GM12892 (cell line): Measurements from ENCODE around the gene ACBD5.

Experiments
- POLR2A ChIP-seq: IDR thresholded peaks from 2 replicates; pipeline ENCODE4 v1.6.1; 2011; ENCODE audit warnings: low read depth, low read length, control low read depth
- TAF1 ChIP-seq: IDR thresholded peaks from 2 replicates; pipeline ENCODE4 v1.6.1; 2011; ENCODE audit warnings: low read depth, mild to moderate bottlenecking, control low read depth, low read length, borderline replicate concordance

DNA sequence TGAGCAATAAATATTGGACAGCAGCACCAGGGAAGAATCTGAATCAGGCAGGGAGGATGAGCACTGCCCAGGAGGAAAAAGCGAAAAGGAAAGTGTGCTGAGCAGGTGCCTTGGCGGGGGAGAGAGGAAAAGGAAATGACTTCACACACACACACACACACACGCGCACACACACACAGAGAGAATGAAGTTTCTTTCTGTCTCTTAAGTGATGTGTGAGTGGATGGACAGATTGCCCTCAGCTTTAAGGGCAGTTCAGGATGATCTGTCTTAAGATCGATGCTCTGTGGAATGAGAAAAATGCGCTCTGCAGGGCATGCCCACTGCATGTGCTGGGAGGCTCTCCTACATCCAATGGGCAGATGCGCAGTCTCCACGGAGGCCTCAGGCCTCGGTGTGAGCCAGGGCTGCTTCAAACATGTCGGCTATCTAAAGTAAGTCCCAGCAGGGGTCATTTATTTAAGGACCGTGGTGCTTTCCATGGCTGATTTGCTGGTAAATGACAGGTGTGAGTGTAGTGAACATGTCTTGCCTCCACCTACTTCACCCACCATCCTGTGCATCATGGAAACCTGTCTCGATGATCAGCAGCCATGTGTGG, 2.5 kb upstream of the ACBD5 start:
- TF ChIP-seq POLR2A (peak; percentile 88), TAF1 (peak; percentile 91)
